Measurements from ENCODE around the gene TSEN54. TPM values are rescaled to one million over a fixed set of nuclear protein-coding genes. Genes with fewer than 3 reads are reported as not detected.

The TSEN54 gene
- total and polyA plus RNA-seq, 5 donors from 2014 or later, result 35.2 to 54.6 (median 52.3) TPM

GRCh38 chr17:75535119-75535537, 18.8 kb downstream of the TSEN54 start:
- Histone ChIP-seq H3K9me3 (ENCODE audit: control insufficient read depth in 2 of 2, low read length in 2 of 2) (no peaks in the 10 kb centered on the region), H3K36me3 (ENCODE audit: control insufficient read depth, insufficient read depth, low read length) (no peaks in the 10 kb centered on the region), H3K27ac (ENCODE audit: insufficient read depth, low read length, poor library complexity, severe bottlenecking) (peak overlapping the region; percentile 69), H3K4me3 (ENCODE audit: low read depth, low read length) (no peak overlapping the region), H3K4me1 (ENCODE audit: control insufficient read depth, insufficient read depth, low read length, poor library complexity, severe bottlenecking) (peaks cover 14% of the 10 kb centered on the region), H3K27me3 (ENCODE audit: control insufficient read depth, insufficient read depth, low read length) (no peaks in the 10 kb centered on the region)
- Mint-ChIP-seq H3K9me3 (no peaks in the 10 kb centered on the region), H3K36me3 (peaks cover 4% of the 10 kb centered on the region), H3K4me3 (peak overlapping the region in 3 of 4 donors; percentile 41 to 81 (median 48)), H3K4me1 (peaks cover 0 to 33% (median 20%) of the 10 kb centered on the region in 4 donors), H3K27ac (peak overlapping the region; percentile 91 to 98 (median 93)), H3K27me3 (no peaks in the 10 kb centered on the region)
- DNase-seq, result peak; percentile 13 to 93 (median 55)
- peak; percentile 95 to 98 for ATAC-seq (ENCODE audit: low read depth in 2 of 2)

GRCh38 chr17:75535871-75536270, 19.5 kb downstream of the TSEN54 start:
- H3K4me1 Mint-ChIP-seq, result peaks cover 0 to 33% (median 20%) of the 10 kb centered on the region in 4 donors
- peaks cover 14% of the 10 kb centered on the region for H3K4me1 ChIP-seq (ENCODE audit: control insufficient read depth, insufficient read depth, low read length, poor library complexity, severe bottlenecking)
- ATAC-seq (ENCODE audit: low read depth in 2 of 2) (no peak), DNase-seq (no peak)
- H3K36me3 Mint-ChIP-seq, result peaks cover 4% of the 10 kb centered on the region
- peak overlapping the region in 1 of 4 donors; percentile 11 for H3K4me3 Mint-ChIP-seq
- H3K9me3 Mint-ChIP-seq, result no peaks in the 10 kb centered on the region
- no peaks in the 10 kb centered on the region for H3K27me3 Mint-ChIP-seq
- H3K36me3 ChIP-seq (ENCODE audit: control insufficient read depth, insufficient read depth, low read length), result no peaks in the 10 kb centered on the region
- H3K27ac Mint-ChIP-seq, result peak overlapping the region in 2 of 3 donors; percentile 76 to 93
- no peak overlapping the region for H3K4me3 ChIP-seq (ENCODE audit: low read depth, low read length)
- peak overlapping the region; percentile 69 for H3K27ac ChIP-seq (ENCODE audit: insufficient read depth, low read length, poor library complexity, severe bottlenecking)
- H3K9me3 ChIP-seq (ENCODE audit: control insufficient read depth in 2 of 2, low read length in 2 of 2), result no peaks in the 10 kb centered on the region
- no peaks in the 10 kb centered on the region for H3K27me3 ChIP-seq (ENCODE audit: control insufficient read depth, insufficient read depth, low read length)

- Mint-ChIP-seq H3K9me3 (no peaks in the 10 kb centered on the region), H3K36me3 (peaks cover 4% of the 10 kb centered on the region), H3K4me3 (no peak overlapping the region), H3K27ac (peak overlapping the region in 2 of 3 donors; percentile 46 to 74), H3K4me1 (peaks cover 0 to 33% (median 20%) of the 10 kb centered on the region in 4 donors), H3K27me3 (no peaks in the 10 kb centered on the region)
- Histone ChIP-seq H3K4me3 (ENCODE audit: low read depth, low read length) (no peak overlapping the region), H3K4me1 (ENCODE audit: control insufficient read depth, insufficient read depth, low read length, poor library complexity, severe bottlenecking) (peaks cover 14% of the 10 kb centered on the region), H3K27me3 (ENCODE audit: control insufficient read depth, insufficient read depth, low read length) (no peaks in the 10 kb centered on the region), H3K9me3 (ENCODE audit: control insufficient read depth in 2 of 2, low read length in 2 of 2) (no peaks in the 10 kb centered on the region), H3K36me3 (ENCODE audit: control insufficient read depth, insufficient read depth, low read length) (no peaks in the 10 kb centered on the region), H3K27ac (ENCODE audit: insufficient read depth, low read length, poor library complexity, severe bottlenecking) (no peak overlapping the region)
- no peak for ATAC-seq (ENCODE audit: low read depth in 2 of 2)
- no peak for DNase-seq
Measured at GRCh38 chr17:75536366-75536765, 20.0 kb downstream of the TSEN54 start.

- Mint-ChIP-seq H3K27me3 (no peaks in the 10 kb centered on the region), H3K4me3 (no peak overlapping the region), H3K27ac (no peak overlapping the region), H3K36me3 (peaks cover 4% of the 10 kb centered on the region), H3K9me3 (no peaks in the 10 kb centered on the region), H3K4me1 (peaks cover 0 to 19% (median 9%) of the 10 kb centered on the region in 4 donors)
- Histone ChIP-seq H3K27me3 (ENCODE audit: control insufficient read depth, insufficient read depth, low read length) (no peaks in the 10 kb centered on the region), H3K36me3 (ENCODE audit: control insufficient read depth, insufficient read depth, low read length) (peaks cover 4% of the 10 kb centered on the region), H3K9me3 (ENCODE audit: control insufficient read depth in 2 of 2, low read length in 2 of 2) (no peaks in the 10 kb centered on the region), H3K4me3 (ENCODE audit: low read depth, low read length) (no peak overlapping the region), H3K4me1 (ENCODE audit: control insufficient read depth, insufficient read depth, low read length, poor library complexity, severe bottlenecking) (peaks cover 7% of the 10 kb centered on the region), H3K27ac (ENCODE audit: insufficient read depth, low read length, poor library complexity, severe bottlenecking) (no peak overlapping the region)
- no peak for ATAC-seq (ENCODE audit: low read depth in 2 of 2)
- no peak for DNase-seq
Measured at GRCh38 chr17:75539967-75540729, 23.8 kb downstream of the TSEN54 start.

- DNase-seq (no peak), ATAC-seq (ENCODE audit: low read depth in 2 of 2) (no peak)
- Mint-ChIP-seq H3K9me3 (no peaks in the 10 kb centered on the region), H3K4me3 (no peak overlapping the region), H3K27me3 (no peaks in the 10 kb centered on the region), H3K4me1 (peaks cover 0 to 10% (median 3%) of the 10 kb centered on the region in 4 donors), H3K36me3 (peaks cover 4% of the 10 kb centered on the region), H3K27ac (no peak overlapping the region)
- no peaks in the 10 kb centered on the region for H3K27me3 ChIP-seq (ENCODE audit: control insufficient read depth, insufficient read depth, low read length)
- H3K4me1 ChIP-seq (ENCODE audit: control insufficient read depth, insufficient read depth, low read length, poor library complexity, severe bottlenecking), result no peaks in the 10 kb centered on the region
- H3K27ac ChIP-seq (ENCODE audit: insufficient read depth, low read length, poor library complexity, severe bottlenecking), result no peak overlapping the region
- peaks cover 4% of the 10 kb centered on the region for H3K36me3 ChIP-seq (ENCODE audit: control insufficient read depth, insufficient read depth, low read length)
- H3K4me3 ChIP-seq (ENCODE audit: low read depth, low read length), result no peak overlapping the region
- no peaks in the 10 kb centered on the region for H3K9me3 ChIP-seq (ENCODE audit: control insufficient read depth in 2 of 2, low read length in 2 of 2)
Measured at GRCh38 chr17:75540923-75541503, 24.7 kb downstream of the TSEN54 start.

GRCh38 chr17:75542229-75542628, 25.9 kb downstream of the TSEN54 start:
- Mint-ChIP-seq H3K27ac (no peak overlapping the region), H3K27me3 (no peaks in the 10 kb centered on the region), H3K36me3 (peaks cover 4% of the 10 kb centered on the region), H3K9me3 (no peaks in the 10 kb centered on the region), H3K4me1 (peaks cover 0 to 7% (median 1%) of the 10 kb centered on the region in 4 donors), H3K4me3 (no peak overlapping the region)
- ATAC-seq (ENCODE audit: low read depth in 2 of 2) (no peak), DNase-seq (no peak)
- Histone ChIP-seq H3K27me3 (ENCODE audit: control insufficient read depth, insufficient read depth, low read length) (no peaks in the 10 kb centered on the region), H3K4me3 (ENCODE audit: low read depth, low read length) (no peak overlapping the region), H3K4me1 (ENCODE audit: control insufficient read depth, insufficient read depth, low read length, poor library complexity, severe bottlenecking) (no peaks in the 10 kb centered on the region), H3K36me3 (ENCODE audit: control insufficient read depth, insufficient read depth, low read length) (peaks cover 7% of the 10 kb centered on the region), H3K9me3 (ENCODE audit: control insufficient read depth in 2 of 2, low read length in 2 of 2) (no peaks in the 10 kb centered on the region), H3K27ac (ENCODE audit: insufficient read depth, low read length, poor library complexity, severe bottlenecking) (no peak overlapping the region)

GRCh38 chr17:75542728-75543336, 26.5 kb downstream of the TSEN54 start:
- Mint-ChIP-seq H3K4me3 (no peak overlapping the region), H3K4me1 (peaks cover 0 to 7% (median 1%) of the 10 kb centered on the region in 4 donors), H3K36me3 (peaks cover 4% of the 10 kb centered on the region), H3K27me3 (no peaks in the 10 kb centered on the region), H3K27ac (no peak overlapping the region), H3K9me3 (no peaks in the 10 kb centered on the region)
- no peaks in the 10 kb centered on the region for H3K4me1 ChIP-seq (ENCODE audit: control insufficient read depth, insufficient read depth, low read length, poor library complexity, severe bottlenecking)
- H3K4me3 ChIP-seq (ENCODE audit: low read depth, low read length), result no peak overlapping the region
- ATAC-seq (ENCODE audit: low read depth in 2 of 2) (no peak), DNase-seq (no peak)
- H3K27ac ChIP-seq (ENCODE audit: insufficient read depth, low read length, poor library complexity, severe bottlenecking), result no peak overlapping the region
- H3K27me3 ChIP-seq (ENCODE audit: control insufficient read depth, insufficient read depth, low read length), result no peaks in the 10 kb centered on the region
- no peaks in the 10 kb centered on the region for H3K9me3 ChIP-seq (ENCODE audit: control insufficient read depth in 2 of 2, low read length in 2 of 2)
- H3K36me3 ChIP-seq (ENCODE audit: control insufficient read depth, insufficient read depth, low read length), result peaks cover 7% of the 10 kb centered on the region
